GM19455 (cell line): Measurements from ENCODE around the gene FAM3D.
"Not testable (repeated sequence)": the region's sequence is repeated elsewhere in the genome, so short reads cannot be mapped to it uniquely, and the experiment has no call there.

ENCODE experiments used
- ATAC-seq: cut with Tn5 transposase; IDR thresholded peaks from one replicate; pipeline ENCODE4 v1.9.1; 2021; ENCODE audit not compliant: unreplicated experiment

The FAM3D gene

GRCh38 chr3:58683466-58683865, 16.9 kb upstream of the FAM3D start:
- ATAC-seq = no peak

DNA sequence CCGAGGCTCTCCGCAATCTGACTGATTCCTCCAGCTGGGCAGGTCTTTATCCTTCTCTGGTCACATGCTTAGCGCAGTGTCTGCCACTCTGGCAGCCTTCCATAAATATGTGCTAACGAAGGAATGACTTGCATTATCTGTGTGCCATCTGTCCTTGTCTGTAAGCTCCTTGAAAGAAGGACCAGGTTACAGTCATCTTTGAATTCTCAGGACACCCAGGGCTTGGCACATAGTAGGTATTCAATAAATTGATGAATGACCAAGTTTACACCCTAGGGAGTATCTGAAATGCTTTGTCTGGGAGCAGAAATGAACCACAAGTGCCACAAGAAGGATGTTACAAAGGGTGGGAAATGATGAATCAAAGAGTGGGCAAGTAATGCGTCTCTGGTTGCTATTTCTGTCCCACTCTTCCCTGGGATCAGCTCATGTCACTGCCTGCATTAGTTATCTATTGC, 16.5 kb upstream of the FAM3D start:
- ATAC-seq = no peak

DNA sequence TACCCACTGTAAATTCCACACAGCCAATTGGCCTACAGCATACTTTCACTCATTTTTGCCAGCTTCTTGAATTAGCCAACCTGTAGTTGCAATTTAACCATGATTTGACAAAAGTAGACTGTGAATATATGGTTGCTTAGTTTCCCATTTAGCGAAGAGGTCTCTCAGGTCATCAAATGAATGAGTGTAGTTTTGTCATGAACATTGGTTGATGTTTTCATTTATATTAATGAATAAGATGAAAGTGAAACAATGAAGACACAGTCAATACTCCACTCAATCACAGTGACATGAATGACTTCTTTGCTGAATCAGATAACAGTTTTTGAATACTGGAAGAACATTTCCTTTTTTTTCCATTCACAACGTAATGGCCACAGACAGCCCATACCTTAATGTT, 15.3 kb upstream of the FAM3D start:
- ATAC-seq = no peak

GRCh38 chr3:58680879-58681525, 14.4 kb upstream of the FAM3D start:
- ATAC-seq = no peak

DNA sequence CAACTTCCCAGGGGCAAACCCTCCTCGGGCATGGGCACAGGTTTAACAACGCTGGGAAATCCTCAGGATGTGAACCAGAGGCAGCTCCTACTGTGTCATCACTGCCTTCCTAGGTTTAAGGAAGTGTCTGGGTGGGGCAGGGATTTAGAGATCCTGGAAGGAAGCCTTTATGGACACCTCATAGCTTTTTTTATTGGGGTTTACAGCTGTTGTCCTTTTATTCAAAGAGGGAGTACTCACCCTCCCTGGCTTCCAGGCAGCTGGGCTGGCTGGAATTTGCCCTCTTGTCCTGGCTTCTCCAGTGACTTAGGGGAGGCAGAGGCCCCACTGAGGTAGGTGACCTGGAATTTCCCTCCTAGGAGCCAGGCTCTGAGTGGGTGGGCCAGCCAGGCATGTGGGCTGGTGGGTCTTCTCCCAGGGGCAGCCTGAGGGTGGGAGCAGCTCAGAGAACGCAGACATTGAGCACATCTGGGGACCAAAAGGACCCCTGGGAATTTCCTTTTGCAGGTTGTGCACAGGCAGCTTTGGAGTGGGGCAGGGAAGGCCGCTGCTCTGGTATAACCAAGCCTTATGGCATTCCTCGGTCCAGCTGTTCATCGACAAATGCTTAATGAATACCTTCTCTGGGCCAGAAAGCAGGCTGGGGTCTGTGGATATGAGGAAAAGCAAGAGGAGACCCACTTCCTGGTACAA, 13.5 kb upstream of the FAM3D start:
- ATAC-seq = no peak

GRCh38 chr3:58679446-58679845, 12.9 kb upstream of the FAM3D start:
- no peak for ATAC-seq

DNA sequence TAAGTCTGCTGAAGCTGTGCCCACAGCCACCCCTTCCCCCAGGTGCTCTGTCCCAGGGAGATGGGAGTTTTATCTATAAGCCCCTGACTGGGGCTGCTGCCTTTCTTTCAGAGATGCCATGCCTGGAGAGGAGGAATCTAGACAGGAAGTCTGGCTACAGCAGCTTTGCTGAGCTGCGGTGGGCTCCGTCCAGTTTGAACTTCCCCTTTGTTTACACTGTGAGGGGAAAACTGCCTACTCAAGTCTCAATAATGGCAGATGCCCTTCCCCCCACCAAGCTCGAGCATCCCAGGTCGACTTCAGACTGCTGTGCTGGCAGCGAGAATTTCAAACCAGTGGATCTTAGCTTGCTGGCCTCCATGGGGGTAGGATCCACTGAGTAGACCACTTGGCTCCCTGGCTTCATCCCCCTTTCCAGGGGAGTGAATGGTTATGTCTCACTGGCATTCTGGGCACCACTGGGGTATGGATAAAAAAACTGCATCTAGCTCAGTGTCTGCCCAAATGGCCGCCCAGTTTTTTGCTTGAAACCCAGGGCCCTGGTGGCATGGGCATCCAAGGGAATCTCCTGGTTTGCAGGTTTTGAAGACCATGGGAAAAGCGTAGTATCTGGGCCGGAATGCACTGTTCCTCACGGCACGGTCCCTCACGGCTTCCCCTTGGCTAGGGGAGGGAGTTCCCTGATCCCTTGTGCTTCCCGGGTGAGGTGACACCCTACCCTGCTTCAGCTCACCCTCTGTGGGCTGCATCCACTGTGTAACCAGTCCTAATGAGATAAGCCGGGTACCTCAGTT, 11.8 kb upstream of the FAM3D start:
- not testable (repeated sequence) for ATAC-seq

- no peak for ATAC-seq
Measured at GRCh38 chr3:58672880-58673279, 6.3 kb upstream of the FAM3D start.

DNA sequence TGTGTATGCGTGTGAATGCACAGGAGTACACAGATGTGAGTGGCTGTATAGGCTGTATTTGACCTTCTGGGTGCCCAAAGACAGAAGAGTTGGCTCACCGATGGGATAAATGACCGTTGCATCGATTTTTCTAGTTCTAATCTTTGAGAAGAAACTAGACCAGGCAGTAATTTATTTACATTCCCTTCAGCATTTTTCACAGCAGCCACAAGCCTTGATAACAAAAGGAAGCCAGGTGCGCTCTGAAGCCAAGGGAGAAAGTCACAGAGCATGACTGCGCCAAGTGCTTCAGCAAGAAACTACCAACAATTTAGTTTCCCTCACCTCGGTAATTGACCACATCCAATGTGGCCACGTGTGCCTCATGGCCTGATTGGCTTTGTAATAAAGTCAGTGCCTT, 5.9 kb upstream of the FAM3D start:
- no peak for ATAC-seq

DNA sequence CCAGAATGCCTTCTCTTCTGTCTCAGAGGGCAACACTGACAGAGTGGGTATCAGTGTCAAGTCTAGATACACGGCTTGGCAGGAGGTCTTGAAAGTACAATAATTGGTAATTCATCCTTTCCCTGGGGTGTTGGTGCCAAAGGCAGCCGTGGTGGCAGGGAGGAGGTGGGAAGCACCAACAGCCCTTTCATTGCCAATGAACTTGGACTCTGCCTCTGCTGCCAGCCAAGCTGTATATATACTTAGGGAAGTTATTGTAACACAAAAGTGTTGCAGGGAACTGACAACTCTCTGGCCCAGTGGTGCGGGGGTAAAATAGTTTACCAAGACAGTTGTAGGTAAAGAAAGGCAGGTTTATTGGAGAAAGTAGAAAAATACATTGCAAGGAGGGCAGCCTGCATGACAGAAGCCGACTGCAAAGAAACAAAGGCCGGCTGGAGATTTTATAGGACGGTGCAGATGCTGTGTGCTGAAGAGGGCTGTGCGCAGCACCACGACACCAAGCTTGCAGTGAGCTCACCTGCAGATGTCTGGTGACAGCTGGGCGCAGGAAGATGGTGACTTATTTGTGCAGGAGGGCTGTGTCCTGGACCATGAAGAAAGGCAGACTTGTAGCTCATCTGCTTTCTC, 4.0 kb upstream of the FAM3D start:
- no peak for ATAC-seq

DNA sequence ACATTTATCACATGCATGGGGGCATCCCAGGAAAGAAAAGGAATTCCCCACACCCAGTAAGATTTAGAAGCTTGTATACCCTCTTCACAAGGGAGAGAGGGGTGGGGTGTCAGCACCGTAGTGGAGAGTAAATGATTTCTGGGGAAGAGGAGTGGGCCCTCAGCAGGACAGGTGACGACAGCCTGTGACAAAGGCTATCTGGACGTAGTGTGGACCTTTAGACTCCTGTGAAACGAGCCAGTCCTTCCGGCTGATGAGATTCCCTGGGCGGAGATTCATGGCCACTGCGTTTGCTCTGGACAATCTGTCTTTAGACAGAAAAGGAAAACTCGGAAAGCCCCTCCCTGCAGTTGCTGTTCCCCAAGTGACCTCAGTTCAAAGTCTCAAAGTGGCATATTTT, 1.7 kb upstream of the FAM3D start:
- ATAC-seq = no peak

DNA sequence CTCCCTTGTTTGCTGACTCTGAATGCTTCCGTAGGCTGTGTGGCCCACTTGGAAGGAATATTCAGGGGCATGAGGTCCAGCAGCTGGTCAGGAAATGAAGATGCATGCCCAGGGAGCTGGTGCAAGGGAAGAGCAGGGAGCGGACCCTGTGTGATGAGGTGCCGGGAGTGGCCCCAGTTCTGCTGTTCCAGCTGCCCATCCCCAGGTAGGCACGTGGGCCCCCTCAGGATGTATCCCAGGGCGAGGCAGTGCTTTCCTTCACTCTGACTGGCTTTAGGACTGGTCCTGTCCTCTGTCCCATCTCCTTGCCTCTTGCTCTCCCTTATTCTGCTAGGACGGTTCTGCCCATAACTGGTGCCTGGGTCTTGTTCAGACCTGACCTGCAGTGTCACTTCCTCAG, 1.1 kb upstream of the FAM3D start:
- no peak for ATAC-seq

GRCh38 chr3:58667229-58667628, 655 bp upstream of the FAM3D start:
- ATAC-seq = no peak

DNA sequence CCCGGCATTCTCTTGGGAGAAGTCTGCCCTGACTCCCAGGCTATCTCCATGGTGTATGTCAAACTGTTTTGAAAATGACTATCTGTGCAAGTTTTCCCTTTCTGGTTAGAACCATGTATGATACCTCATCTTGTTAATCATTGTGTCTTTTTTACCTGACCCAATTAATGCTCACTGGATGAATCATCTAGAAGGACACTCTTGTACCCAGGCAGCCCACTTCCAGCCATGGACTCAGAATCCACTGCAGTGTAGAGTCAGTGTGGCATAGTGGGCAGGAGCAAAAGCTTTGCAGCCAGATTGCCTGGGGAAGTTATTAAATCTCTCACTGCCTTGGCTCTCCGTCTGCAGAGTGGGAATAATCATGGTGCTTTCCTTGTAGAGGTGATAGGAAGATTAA, 1.2 kb downstream of the FAM3D start:
- no peak for ATAC-seq

- ATAC-seq = no peak
Measured at GRCh38 chr3:58664611-58665010, 2.0 kb downstream of the FAM3D start.

DNA sequence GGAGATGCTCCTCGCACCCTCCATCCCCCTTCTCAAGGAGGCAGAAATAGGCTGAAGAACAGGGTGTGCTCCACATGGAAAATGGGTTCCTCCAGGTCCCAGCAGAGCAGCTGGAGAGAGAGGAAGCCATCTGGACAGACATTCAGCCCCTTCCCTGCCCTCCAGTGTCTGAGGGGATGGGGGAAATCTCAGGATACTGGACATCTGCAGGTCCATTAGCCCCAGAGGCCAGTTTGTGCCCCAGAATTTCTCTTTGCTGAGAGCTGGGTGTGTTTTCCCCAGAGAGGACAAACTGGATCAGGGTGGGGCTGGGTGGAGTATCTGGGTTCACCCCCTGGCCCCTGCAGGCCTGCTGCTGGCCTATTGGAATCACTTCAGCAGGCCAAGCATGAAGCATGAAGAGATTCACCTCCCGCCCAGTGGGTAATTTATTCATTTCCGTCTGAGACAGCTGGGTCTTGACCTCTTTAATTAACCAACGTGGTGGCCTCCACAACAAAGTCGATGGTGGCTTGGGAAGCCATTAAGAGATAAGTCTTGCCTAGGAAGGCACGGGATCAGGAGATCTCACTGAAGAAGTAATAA, 4.6 kb downstream of the FAM3D start:
- no peak for ATAC-seq

DNA sequence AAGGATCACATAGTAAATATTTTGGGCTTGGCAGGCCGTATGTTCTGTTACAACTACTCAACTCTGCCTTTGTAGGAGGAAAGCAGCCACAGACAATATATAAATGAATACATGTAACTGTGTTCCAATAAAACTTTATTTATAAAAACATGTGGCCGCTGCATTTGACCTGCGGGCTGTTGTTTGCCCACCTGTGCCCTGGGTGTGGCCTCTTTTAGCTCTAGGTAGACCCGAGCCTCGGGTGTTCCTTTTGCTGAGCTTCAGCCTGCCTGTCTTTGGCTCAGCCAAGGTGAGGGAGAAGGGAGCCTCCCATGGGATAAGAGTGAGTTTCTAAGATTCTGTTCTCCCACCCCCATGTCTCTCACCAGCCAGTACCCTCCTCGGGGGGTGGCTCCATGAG, 5.6 kb downstream of the FAM3D start:
- no peak for ATAC-seq

- ATAC-seq = no peak
Measured at GRCh38 chr3:58659051-58659675, 7.4 kb downstream of the FAM3D start.

GRCh38 chr3:58658508-58658907, 8.1 kb downstream of the FAM3D start:
- ATAC-seq = no peak

- ATAC-seq = no peak
Measured at GRCh38 chr3:58657571-58658141, 8.9 kb downstream of the FAM3D start.
